Measurements from ENCODE around the gene FCHO2.
"Not testable (repeated sequence)": the region's sequence is repeated elsewhere in the genome, so short reads cannot be mapped to it uniquely, and the experiment has no call there.

FCHO2 gene

GRCh38 chr5:72955768-72956323, at the start of gene FCHO2:
Gene FCHO2, plus strand, starts transcription at chr5:72956041. Its CDS starts 56 bp downstream, at chr5:72956097.
- peak; percentile 93 to 95 for DNase-seq (ENCODE audit: low read depth in 1 of 2, low spot score in 1 of 2)

GRCh38 chr5:72906806-72907205, 49.0 kb upstream of the FCHO2 start:
- DNase-seq (ENCODE audit: low read depth in 1 of 2, low spot score in 1 of 2), result no peak

GRCh38 chr5:72908664-72909063, 47.2 kb upstream of the FCHO2 start:
- no peak for DNase-seq (ENCODE audit: low read depth in 1 of 2, low spot score in 1 of 2)

- no peak for DNase-seq (ENCODE audit: low read depth in 1 of 2, low spot score in 1 of 2)
Observed at GRCh38 chr5:72917371-72917776, 38.5 kb upstream of the FCHO2 start.

- no peak for DNase-seq (ENCODE audit: low read depth in 1 of 2, low spot score in 1 of 2)
Observed at GRCh38 chr5:72920690-72921502, 34.9 kb upstream of the FCHO2 start.

GRCh38 chr5:72921886-72922285, 34.0 kb upstream of the FCHO2 start:
- no peak for DNase-seq (ENCODE audit: low read depth in 1 of 2, low spot score in 1 of 2)

- DNase-seq (ENCODE audit: low read depth in 1 of 2, low spot score in 1 of 2), result no peak
Observed at GRCh38 chr5:72922422-72922821, 33.4 kb upstream of the FCHO2 start.

GRCh38 chr5:72925336-72926010, 30.4 kb upstream of the FCHO2 start:
- no peak for DNase-seq (ENCODE audit: low read depth in 1 of 2, low spot score in 1 of 2)

GRCh38 chr5:72932686-72933085, 23.2 kb upstream of the FCHO2 start:
- DNase-seq (ENCODE audit: low read depth in 1 of 2, low spot score in 1 of 2), result not testable (repeated sequence)

- not testable (repeated sequence) for DNase-seq (ENCODE audit: low read depth in 1 of 2, low spot score in 1 of 2)
Observed at GRCh38 chr5:72934953-72935725, 20.7 kb upstream of the FCHO2 start.

- DNase-seq (ENCODE audit: low read depth in 1 of 2, low spot score in 1 of 2), result no peak
Observed at GRCh38 chr5:72936893-72937292, 18.9 kb upstream of the FCHO2 start.

- no peak for DNase-seq (ENCODE audit: low read depth in 1 of 2, low spot score in 1 of 2)
Observed at GRCh38 chr5:72937517-72938061, 18.3 kb upstream of the FCHO2 start.

- DNase-seq (ENCODE audit: low read depth in 1 of 2, low spot score in 1 of 2), result no peak
Observed at GRCh38 chr5:72938206-72938605, 17.6 kb upstream of the FCHO2 start.

- no peak for DNase-seq (ENCODE audit: low read depth in 1 of 2, low spot score in 1 of 2)
Observed at GRCh38 chr5:72940082-72940481, 15.8 kb upstream of the FCHO2 start.

- DNase-seq (ENCODE audit: low read depth in 1 of 2, low spot score in 1 of 2), result no peak
Observed at GRCh38 chr5:72943307-72943706, 12.5 kb upstream of the FCHO2 start.

- DNase-seq (ENCODE audit: low read depth in 1 of 2, low spot score in 1 of 2), result no peak
Observed at GRCh38 chr5:72947498-72947897, 8.3 kb upstream of the FCHO2 start.

- DNase-seq (ENCODE audit: low read depth in 1 of 2, low spot score in 1 of 2), result no peak
Observed at GRCh38 chr5:72949481-72949880, 6.4 kb upstream of the FCHO2 start.

GRCh38 chr5:72951671-72952468, 4.0 kb upstream of the FCHO2 start:
- no peak for DNase-seq (ENCODE audit: low read depth in 1 of 2, low spot score in 1 of 2)

- DNase-seq (ENCODE audit: low read depth in 1 of 2, low spot score in 1 of 2), result no peak
Observed at GRCh38 chr5:72954389-72954788, 1.5 kb upstream of the FCHO2 start.

GRCh38 chr5:72955143-72955767, 586 bp upstream of the FCHO2 start:
- peak in 1 of 2 donors; percentile 1 for DNase-seq (ENCODE audit: low read depth in 1 of 2, low spot score in 1 of 2)

All from activated T-helper 1 cell treated with anti-CD3 and anti-CD28 coated beads, Interleukin-2, amount 50 U/mL, for 16 hours (primary cell).